OCI-LY1 (cell line): Measurements from ENCODE around the gene SSBP3.

Source experiments
- H2AFZ ChIP-seq: fragments of 200-600 bp; sonication (generic), shearing (Covaris generic); 2 replicates; pipeline ENCODE4 v1.6.0; 2014; ENCODE audit warnings: antibody characterized with exemption, mild to moderate bottlenecking, low read length
- H3F3A ChIP-seq: fragments of 200-600 bp; sonication (generic), shearing (Covaris generic); 2 replicates; pipeline ENCODE4 v1.6.0; 2014; ENCODE audit warnings: mild to moderate bottlenecking, antibody characterized with exemption, low read length, moderate library complexity; ENCODE audit not compliant: insufficient read depth
- H3K27ac ChIP-seq: fragments of 200-600 bp; sonication (generic); 2 replicates; pipeline ENCODE4 v1.5.1; 2014; ENCODE audit warnings: low read length, mixed run types, mild to moderate bottlenecking, low read depth; ENCODE audit not compliant: poor library complexity, severe bottlenecking
- H3K27me3 ChIP-seq: fragments of 200-600 bp; sonication (generic); 2 replicates; pipeline ENCODE4 v1.6.0; 2014; ENCODE audit warnings: antibody characterized with exemption, mild to moderate bottlenecking, low read length, moderate library complexity; ENCODE audit not compliant: insufficient read depth
- H3K36me3 ChIP-seq: fragments of 200-600 bp; sonication (generic); 2 replicates; pipeline ENCODE4 v1.6.1; 2014; ENCODE audit warnings: mild to moderate bottlenecking, antibody characterized with exemption, low read length, moderate library complexity, mixed read lengths; ENCODE audit not compliant: insufficient read depth
- H3K4me1 ChIP-seq: fragments of 200-600 bp; sonication (generic); 2 replicates; pipeline ENCODE4 v1.5.1; 2014; ENCODE audit warnings: mild to moderate bottlenecking, low read length, moderate library complexity; ENCODE audit not compliant: insufficient read depth, severe bottlenecking
- H3K4me2 ChIP-seq: fragments of 200-600 bp; sonication (generic), shearing (Covaris generic); 2 replicates; pipeline ENCODE4 v1.6.1; 2014; ENCODE audit warnings: low read length
- H3K4me3 ChIP-seq: fragments of 200-600 bp; sonication (generic); 2 replicates; pipeline ENCODE4 v1.5.1; 2014; ENCODE audit warnings: low read length, low read depth, mild to moderate bottlenecking, mixed read lengths; ENCODE audit not compliant: poor library complexity, severe bottlenecking
- H3K79me2 ChIP-seq: fragments of 200-600 bp; shearing (Covaris generic); 2 replicates; pipeline ENCODE4 v1.6.1; 2016; ENCODE audit warnings: mixed run types, low read length, mixed read lengths; ENCODE audit not compliant: insufficient read depth
- H3K9ac ChIP-seq: fragments of 200-600 bp; sonication (generic), shearing (Covaris generic); 2 replicates; pipeline ENCODE4 v1.6.1; 2014; ENCODE audit warnings: mild to moderate bottlenecking, low read length, mixed read lengths
- H3K9me2 ChIP-seq: fragments of 200-600 bp; sonication (generic), shearing (Covaris generic); 2 replicates; pipeline ENCODE4 v1.6.1; 2014; ENCODE audit warnings: low read depth, mild to moderate bottlenecking, low read length, mixed read lengths
- H3K9me3 ChIP-seq: fragments of 200-600 bp; shearing (Covaris generic); 2 replicates; pipeline ENCODE4 v1.6.1; 2014; ENCODE audit warnings: low read length, mixed read lengths
- H4K20me1 ChIP-seq: fragments of 200-600 bp; sonication (generic), shearing (Covaris generic); 2 replicates; pipeline ENCODE4 v1.6.0; 2016; ENCODE audit warnings: mild to moderate bottlenecking, low read length; ENCODE audit not compliant: insufficient read depth
- CTCF ChIP-seq: fragments of 200-600 bp; sonication (generic), shearing (Covaris generic); IDR thresholded peaks from 2 replicates; pipeline ENCODE4 v1.5.1; 2017; ENCODE audit warnings: mild to moderate bottlenecking, antibody characterized with exemption, low read length, moderate library complexity, mixed read lengths
- EZH2 ChIP-seq: fragments of 200-600 bp; sonication (generic), shearing (Covaris generic); IDR thresholded peaks from 2 replicates; pipeline ENCODE4 v1.8.0; 2017; ENCODE audit warnings: borderline replicate concordance, mixed run types, mild to moderate bottlenecking, antibody characterized with exemption, low read length, moderate library complexity, mixed read lengths

Gene SSBP3

GRCh38 chr1:54284781-54285529 is 121.2 kb downstream of the SSBP3 start:
- Histone ChIP-seq H3F3A (no peaks in the 10 kb centered on the region), H3K9ac (no peak overlapping the region), H3K27ac (no peak overlapping the region), H3K27me3 (0 out of 2 replicates have a peak, but pooled peaks cover 3% of the 10 kb centered on the region), H3K4me2 (no peak overlapping the region), H3K79me2 (no peaks in the 10 kb centered on the region), H3K9me2 (no peaks in the 10 kb centered on the region), H3K9me3 (no peaks in the 10 kb centered on the region), H3K4me3 (no peak overlapping the region), H3K4me1 (no peaks in the 10 kb centered on the region), H2AFZ (no peak overlapping the region), H3K36me3 (no peaks in the 10 kb centered on the region), H4K20me1 (no peaks in the 10 kb centered on the region)
- no peak for TF ChIP-seq EZH2

DNA sequence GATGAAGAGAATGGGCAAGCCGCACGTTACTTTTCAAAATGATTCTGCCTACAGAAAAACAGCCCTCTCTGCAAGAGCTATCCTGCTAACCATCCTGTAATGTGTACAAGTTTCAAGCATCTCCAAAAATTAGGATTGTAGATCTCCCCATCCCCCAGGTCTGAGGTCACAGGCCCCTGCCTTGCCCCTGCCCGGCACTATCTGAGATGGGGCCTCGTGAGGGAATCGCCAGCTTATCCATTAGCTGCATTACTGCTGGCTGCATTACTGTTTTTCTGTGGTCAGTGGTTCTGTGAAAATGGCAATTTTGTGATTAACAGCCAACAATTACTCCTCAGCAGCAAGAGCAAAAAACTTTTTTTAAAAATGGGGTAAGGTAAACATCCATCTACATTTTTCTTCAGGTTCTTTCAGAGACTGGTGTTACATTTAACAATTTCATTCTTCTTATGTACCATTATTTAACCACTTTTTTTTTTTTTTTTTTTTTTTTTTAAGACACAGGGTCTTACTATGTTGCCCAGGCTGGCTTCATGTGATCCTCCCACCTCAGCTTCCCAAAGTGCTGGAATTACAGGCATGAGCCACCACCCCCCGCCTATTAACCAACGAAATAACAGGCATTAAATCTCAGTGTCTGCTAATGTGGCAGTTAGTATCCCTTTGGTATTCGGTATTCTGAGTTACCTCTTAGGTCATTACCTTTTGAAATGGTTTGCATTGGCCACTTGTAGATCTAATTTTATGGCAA is 122.4 kb downstream of the SSBP3 start:
- H3K9me2 ChIP-seq, result no peaks in the 10 kb centered on the region
- no peaks in the 10 kb centered on the region for H4K20me1 ChIP-seq
- no peaks in the 10 kb centered on the region for H3K79me2 ChIP-seq
- H3F3A ChIP-seq, result no peaks in the 10 kb centered on the region
- no peak overlapping the region for H2AFZ ChIP-seq
- no peaks in the 10 kb centered on the region for H3K36me3 ChIP-seq
- H3K4me1 ChIP-seq, result no peaks in the 10 kb centered on the region
- no peak overlapping the region for H3K4me3 ChIP-seq
- H3K4me2 ChIP-seq, result no peak overlapping the region
- H3K9me3 ChIP-seq, result no peaks in the 10 kb centered on the region
- H3K27ac ChIP-seq, result no peak overlapping the region
- no peak overlapping the region for H3K9ac ChIP-seq
- no peaks in the 10 kb centered on the region for H3K27me3 ChIP-seq
- TF ChIP-seq CTCF, result no peak
- no peak for TF ChIP-seq EZH2

DNA sequence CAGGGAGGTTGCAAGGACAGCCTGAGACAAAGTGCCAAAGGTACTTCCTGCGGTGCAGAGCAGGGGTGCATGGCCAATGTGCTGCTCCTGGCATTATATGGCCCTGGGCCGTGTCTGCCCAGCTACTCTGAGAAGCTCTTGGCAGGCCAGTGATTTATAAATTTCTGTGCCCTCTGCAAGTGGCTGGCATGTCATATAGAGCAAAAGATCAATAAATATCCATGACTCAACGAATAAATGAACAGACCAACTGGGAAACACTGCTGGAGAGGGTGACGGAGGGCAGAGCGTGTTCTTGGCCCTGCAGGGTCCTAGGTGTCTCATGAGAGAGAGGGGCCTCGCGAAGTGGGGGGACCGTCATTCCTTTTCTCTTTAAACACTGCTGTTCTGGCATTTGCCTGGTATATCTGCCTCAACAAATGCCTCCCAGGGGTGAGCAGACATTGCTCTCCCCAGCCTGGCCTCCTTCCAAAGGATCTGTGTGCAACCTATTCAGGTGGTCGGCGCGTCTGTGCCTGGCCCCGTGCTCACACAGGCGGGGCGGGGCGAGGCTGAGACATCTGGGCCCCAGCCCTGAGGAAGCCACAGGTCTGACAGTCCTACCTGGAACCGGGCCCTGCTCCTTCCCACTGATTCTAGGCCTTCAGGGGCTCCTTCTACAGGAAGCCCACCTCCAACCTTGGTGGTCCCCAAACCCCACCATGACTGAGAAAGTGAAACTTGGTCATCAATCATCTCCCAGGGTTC is 123.9 kb downstream of the SSBP3 start:
- Histone ChIP-seq H3K27ac (no peak overlapping the region), H3K4me2 (no peak overlapping the region), H3K9me2 (no peaks in the 10 kb centered on the region), H2AFZ (no peak overlapping the region), H3K4me1 (no peaks in the 10 kb centered on the region), H3K9ac (no peak overlapping the region), H3K4me3 (no peak overlapping the region), H3F3A (no peaks in the 10 kb centered on the region), H3K9me3 (no peaks in the 10 kb centered on the region), H4K20me1 (no peaks in the 10 kb centered on the region), H3K79me2 (no peaks in the 10 kb centered on the region), H3K27me3 (no peaks in the 10 kb centered on the region), H3K36me3 (no peaks in the 10 kb centered on the region)
- TF ChIP-seq CTCF (no peak), EZH2 (no peak)
